ENCODE measurements around the gene SART1. TPM values are rescaled to one million over a fixed set of nuclear protein-coding genes. Genes with fewer than 3 reads are reported as not detected.
"Not testable (repeated sequence)": the region's sequence is repeated elsewhere in the genome, so short reads cannot be mapped to it uniquely, and the experiment has no call there.

SART1 gene
- total and polyA plus RNA-seq, 4 donors = 31.4 to 145 (median 48.3) TPM

DNA sequence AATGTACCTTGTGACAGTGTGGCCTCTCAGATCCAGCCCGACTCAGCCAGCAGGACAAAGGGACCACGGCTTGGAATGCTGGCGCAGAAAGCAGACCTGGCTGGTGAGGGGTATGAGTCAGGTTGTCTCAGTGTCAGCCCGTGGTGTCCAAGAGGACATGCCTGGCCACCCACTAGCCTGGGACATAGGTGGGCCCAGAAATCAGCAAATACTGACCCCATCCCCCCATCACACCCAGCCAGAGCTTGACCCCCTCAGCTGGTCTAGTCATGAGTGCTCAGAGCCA is 45.3 kb downstream of the SART1 start:
- H3K4me1 ChIP-seq (ENCODE audit: control insufficient read depth in 5 of 5, insufficient read depth in 5 of 5, low read length in 5 of 5) = peaks cover 0 to 9% (median 8%) of the 10 kb centered on the region in 5 donors
- no peak for DNase-seq
- H3K9me3 ChIP-seq (ENCODE audit: control insufficient read depth in 4 of 4, insufficient read depth in 3 of 4, low read length in 3 of 4) = no peaks in the 10 kb centered on the region
- 81 to 85% methylated on average over 4 of the region's 4 CpGs for WGBS, 2 donors
- H3K27me3 ChIP-seq (ENCODE audit: control insufficient read depth in 3 of 3, insufficient read depth in 3 of 3, low read length in 2 of 3) = peaks cover 0 to 13% (median 12%) of the 10 kb centered on the region in 3 donors
- no peak for ATAC-seq (ENCODE audit: insufficient read depth, low FRiP score)
- TF ChIP-seq, protein P1, sequence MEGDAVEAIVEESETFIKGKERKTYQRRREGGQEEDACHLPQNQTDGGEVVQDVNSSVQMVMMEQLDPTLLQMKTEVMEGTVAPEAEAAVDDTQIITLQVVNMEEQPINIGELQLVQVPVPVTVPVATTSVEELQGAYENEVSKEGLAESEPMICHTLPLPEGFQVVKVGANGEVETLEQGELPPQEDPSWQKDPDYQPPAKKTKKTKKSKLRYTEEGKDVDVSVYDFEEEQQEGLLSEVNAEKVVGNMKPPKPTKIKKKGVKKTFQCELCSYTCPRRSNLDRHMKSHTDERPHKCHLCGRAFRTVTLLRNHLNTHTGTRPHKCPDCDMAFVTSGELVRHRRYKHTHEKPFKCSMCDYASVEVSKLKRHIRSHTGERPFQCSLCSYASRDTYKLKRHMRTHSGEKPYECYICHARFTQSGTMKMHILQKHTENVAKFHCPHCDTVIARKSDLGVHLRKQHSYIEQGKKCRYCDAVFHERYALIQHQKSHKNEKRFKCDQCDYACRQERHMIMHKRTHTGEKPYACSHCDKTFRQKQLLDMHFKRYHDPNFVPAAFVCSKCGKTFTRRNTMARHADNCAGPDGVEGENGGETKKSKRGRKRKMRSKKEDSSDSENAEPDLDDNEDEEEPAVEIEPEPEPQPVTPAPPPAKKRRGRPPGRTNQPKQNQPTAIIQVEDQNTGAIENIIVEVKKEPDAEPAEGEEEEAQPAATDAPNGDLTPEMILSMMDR (IDR thresholded peaks at IDR 0.05; ENCODE audit: control extremely low read depth, extremely low read depth) = no peak
- H3K9ac ChIP-seq (ENCODE audit: insufficient read depth in 1 of 2, low read length in 2 of 2) = no peak overlapping the region
- no peak overlapping the region for H3K27ac ChIP-seq (ENCODE audit: low read depth in 1 of 2, low read length in 1 of 2)
- no peak overlapping the region for H3K4me3 ChIP-seq
- H3K36me3 ChIP-seq (ENCODE audit: control insufficient read depth in 4 of 4, insufficient read depth in 4 of 4, low read length in 4 of 4) = peaks cover 0 to 18% (median 14%) of the 10 kb centered on the region in 4 donors

DNA sequence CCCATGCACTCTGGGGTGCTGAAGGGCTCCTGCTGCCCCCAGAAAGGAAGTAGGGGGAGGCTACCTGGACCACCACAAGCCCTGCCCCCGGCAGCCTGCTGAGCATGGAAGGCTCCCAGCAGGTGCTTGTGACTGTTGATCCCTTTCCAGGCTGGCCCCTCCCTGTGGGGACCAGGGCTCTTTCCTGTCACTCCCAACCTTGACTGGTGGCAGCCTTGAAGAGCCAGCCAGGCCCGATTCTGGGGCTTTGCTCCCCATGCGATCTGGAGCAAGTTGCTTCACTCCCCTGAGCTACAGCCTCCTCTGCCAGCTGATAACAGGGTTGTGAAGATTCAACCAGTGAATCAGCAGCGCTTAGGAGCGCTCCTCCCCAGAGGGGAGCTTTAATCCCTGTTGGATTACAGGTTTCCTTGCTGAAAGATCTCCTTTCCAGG is 45.7 kb downstream of the SART1 start:
- Histone ChIP-seq H3K4me1 (ENCODE audit: control insufficient read depth in 5 of 5, insufficient read depth in 5 of 5, low read length in 5 of 5) (peaks cover 0 to 11% (median 8%) of the 10 kb centered on the region in 5 donors), H3K27ac (ENCODE audit: low read depth in 1 of 2, low read length in 1 of 2) (no peak overlapping the region), H3K27me3 (ENCODE audit: control insufficient read depth in 3 of 3, insufficient read depth in 3 of 3, low read length in 2 of 3) (peaks cover 0 to 16% (median 13%) of the 10 kb centered on the region in 3 donors), H3K9me3 (ENCODE audit: control insufficient read depth in 4 of 4, insufficient read depth in 3 of 4, low read length in 3 of 4) (no peaks in the 10 kb centered on the region), H3K36me3 (ENCODE audit: control insufficient read depth in 4 of 4, insufficient read depth in 4 of 4, low read length in 4 of 4) (peaks cover 0 to 18% (median 14%) of the 10 kb centered on the region in 4 donors), H3K9ac (ENCODE audit: insufficient read depth in 1 of 2, low read length in 2 of 2) (no peak overlapping the region), H3K4me3 (no peak overlapping the region)
- 62 to 73% methylated on average over 5 of the region's 5 CpGs for WGBS, 2 donors
- DNase-seq (no peak), ATAC-seq (ENCODE audit: insufficient read depth, low FRiP score) (no peak)
- TF ChIP-seq, protein P1 (IDR thresholded peaks at IDR 0.05; ENCODE audit: control extremely low read depth, extremely low read depth) = no peak

DNA sequence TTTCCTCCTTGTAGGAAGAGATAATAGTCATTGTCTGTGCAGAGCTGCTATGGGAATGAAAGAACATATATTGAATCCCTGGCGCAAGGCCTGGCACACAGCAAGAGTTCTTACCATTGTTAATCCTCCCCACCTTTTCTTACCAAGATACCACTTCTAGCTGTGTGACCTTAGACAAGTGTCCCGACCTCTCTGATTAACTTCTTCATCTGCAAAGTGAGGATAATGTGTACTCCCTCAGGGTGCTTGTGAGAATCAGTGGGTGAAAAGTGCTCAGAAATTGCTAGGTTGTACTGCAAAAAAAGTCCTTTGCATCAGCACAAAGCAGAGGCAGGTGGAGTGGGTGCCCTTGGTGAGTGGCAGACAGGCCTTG is 46.5 kb downstream of the SART1 start:
- ATAC-seq (ENCODE audit: insufficient read depth, low FRiP score) (no peak), DNase-seq (no peak)
- TF ChIP-seq, protein P1 (IDR thresholded peaks at IDR 0.05; ENCODE audit: control extremely low read depth, extremely low read depth) = no peak
- H3K9me3 ChIP-seq (ENCODE audit: control insufficient read depth in 4 of 4, insufficient read depth in 3 of 4, low read length in 3 of 4) = no peaks in the 10 kb centered on the region
- H3K36me3 ChIP-seq (ENCODE audit: control insufficient read depth in 4 of 4, insufficient read depth in 4 of 4, low read length in 4 of 4) = peaks cover 0 to 18% (median 14%) of the 10 kb centered on the region in 4 donors
- H3K27me3 ChIP-seq (ENCODE audit: control insufficient read depth in 3 of 3, insufficient read depth in 3 of 3, low read length in 2 of 3) = peaks cover 0 to 23% (median 19%) of the 10 kb centered on the region in 3 donors
- H3K27ac ChIP-seq (ENCODE audit: low read depth in 1 of 2, low read length in 1 of 2) = no peak overlapping the region
- H3K4me1 ChIP-seq (ENCODE audit: control insufficient read depth in 5 of 5, insufficient read depth in 5 of 5, low read length in 5 of 5) = peaks cover 0 to 10% (median 4%) of the 10 kb centered on the region in 5 donors
- WGBS, 2 donors = 73 to 93% methylated on average over 2 of the region's 2 CpGs
- no peak overlapping the region for H3K4me3 ChIP-seq
- H3K9ac ChIP-seq (ENCODE audit: insufficient read depth in 1 of 2, low read length in 2 of 2) = no peak overlapping the region

DNA sequence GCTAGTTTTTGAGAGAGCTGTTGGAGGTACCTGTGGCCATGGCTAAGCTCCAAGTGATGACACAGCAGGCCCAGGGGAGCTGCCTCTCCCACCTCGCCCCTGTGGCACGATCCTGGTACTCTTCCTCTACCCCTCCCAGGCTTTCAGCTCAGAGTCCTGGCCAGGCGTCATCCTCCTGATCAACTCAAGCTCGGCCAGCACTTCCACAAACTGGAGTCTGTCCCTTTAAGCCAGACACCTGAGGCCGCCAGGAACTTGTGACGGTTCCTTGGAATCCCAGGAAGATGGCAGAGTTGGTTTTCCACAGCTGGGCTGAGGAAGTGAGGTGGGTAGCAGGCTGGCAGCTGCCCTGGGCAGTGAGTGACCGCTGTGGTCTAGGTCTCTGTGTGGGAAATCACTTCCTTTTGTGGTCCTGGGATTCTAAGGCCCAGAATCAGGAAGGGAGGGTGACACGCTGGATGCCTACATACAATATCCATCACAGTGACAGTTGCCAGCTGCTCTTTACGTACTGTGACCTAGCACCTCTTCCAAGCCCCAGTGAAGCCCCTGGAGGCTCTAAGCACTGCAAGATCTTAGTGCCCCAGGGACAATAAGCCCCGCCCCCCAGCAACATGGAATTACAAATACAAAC is 47.1 kb downstream of the SART1 start:
- Histone ChIP-seq H3K27me3 (ENCODE audit: control insufficient read depth in 3 of 3, insufficient read depth in 3 of 3, low read length in 2 of 3) (peaks cover 0 to 24% (median 20%) of the 10 kb centered on the region in 3 donors), H3K9me3 (ENCODE audit: control insufficient read depth in 4 of 4, insufficient read depth in 3 of 4, low read length in 3 of 4) (no peaks in the 10 kb centered on the region), H3K27ac (ENCODE audit: low read depth in 1 of 2, low read length in 1 of 2) (no peak overlapping the region), H3K9ac (ENCODE audit: insufficient read depth in 1 of 2, low read length in 2 of 2) (no peak overlapping the region), H3K4me1 (ENCODE audit: control insufficient read depth in 5 of 5, insufficient read depth in 5 of 5, low read length in 5 of 5) (peaks cover 0 to 5% (median 0%) of the 10 kb centered on the region in 5 donors), H3K4me3 (no peak overlapping the region), H3K36me3 (ENCODE audit: control insufficient read depth in 4 of 4, insufficient read depth in 4 of 4, low read length in 4 of 4) (peaks cover 0 to 16% (median 13%) of the 10 kb centered on the region in 4 donors)
- no peak for ATAC-seq (ENCODE audit: insufficient read depth, low FRiP score)
- TF ChIP-seq, protein P1 (IDR thresholded peaks at IDR 0.05; ENCODE audit: control extremely low read depth, extremely low read depth) = no peak
- no peak for DNase-seq
- WGBS, 2 donors = 55% methylated on average over 10 of the region's 10 CpGs

DNA sequence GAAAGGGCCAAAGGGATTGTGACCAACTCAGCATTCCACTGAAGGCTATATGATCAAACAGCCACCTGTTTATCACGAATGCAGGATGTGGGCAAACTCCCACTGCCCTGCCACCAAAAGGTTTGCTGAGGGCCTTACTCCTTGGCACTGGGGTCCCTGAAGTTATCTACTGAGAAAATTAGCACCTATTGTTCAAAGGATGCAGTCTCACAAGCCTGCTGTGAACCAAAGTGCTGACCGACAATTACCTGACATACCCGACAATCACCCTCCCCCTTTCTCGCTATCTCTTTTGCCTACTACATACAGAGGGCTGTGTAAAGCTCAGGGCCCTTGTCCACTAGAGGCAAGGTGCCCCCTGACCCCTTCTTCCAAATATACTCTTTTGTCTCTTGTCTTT is 48.5 kb downstream of the SART1 start:
- peaks cover 0 to 24% (median 20%) of the 10 kb centered on the region in 3 donors for H3K27me3 ChIP-seq (ENCODE audit: control insufficient read depth in 3 of 3, insufficient read depth in 3 of 3, low read length in 2 of 3)
- DNase-seq; H3K4me1 ChIP-seq (ENCODE audit: control insufficient read depth in 5 of 5, insufficient read depth in 5 of 5, low read length in 5 of 5); ATAC-seq (ENCODE audit: insufficient read depth, low FRiP score); H3K9ac ChIP-seq (ENCODE audit: insufficient read depth in 1 of 2, low read length in 2 of 2); H3K27ac ChIP-seq (ENCODE audit: low read depth in 1 of 2, low read length in 1 of 2); H3K36me3 ChIP-seq (ENCODE audit: control insufficient read depth in 4 of 4, insufficient read depth in 4 of 4, low read length in 4 of 4); H3K4me3 ChIP-seq; H3K9me3 ChIP-seq (ENCODE audit: control insufficient read depth in 4 of 4, insufficient read depth in 3 of 4, low read length in 3 of 4): not testable (repeated sequence)
- 73 to 81% methylated on average over 4 of the region's 4 CpGs for WGBS, 2 donors
